NCI-H526 treated with DMSO at 0.1 percent for 48 hours (cell line): ENCODE measurements around the gene ELL2.
"Not testable (repeated sequence)": the region's sequence is repeated elsewhere in the genome, so short reads cannot be mapped to it uniquely, and the experiment has no call there.

Source experiments
- DNase-seq: peaks from one replicate; lab custom pipeline; 2025; lab: John Stamatoyannopoulos, UW

ELL2 gene

DNA sequence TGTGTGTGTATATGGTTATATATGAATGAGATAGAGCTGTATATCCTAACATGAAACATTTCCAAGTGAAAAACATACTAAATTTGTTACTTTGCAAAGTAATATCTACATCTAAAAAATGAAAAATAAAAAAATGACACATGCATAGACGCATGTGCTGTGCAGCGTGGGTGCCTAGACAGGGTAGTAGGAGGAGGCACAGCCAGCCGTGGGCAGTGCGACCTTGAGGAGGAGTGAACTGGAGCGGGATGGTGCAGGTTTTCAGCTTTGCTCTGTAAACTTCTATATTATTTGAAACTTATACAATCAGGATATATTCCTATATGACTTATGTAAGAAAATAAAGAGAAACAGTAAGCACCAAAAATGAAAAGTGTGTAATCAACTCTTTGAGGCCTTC lies 124.2 kb downstream of the ELL2 start:
- no peak for DNase-seq

GRCh38 chr5:95836971-95837370 lies 124.7 kb downstream of the ELL2 start:
- not testable (repeated sequence) for DNase-seq

- DNase-seq: no peak
These were observed 125.1 kb downstream of the ELL2 start for GRCh38 chr5:95836544-95836943.

GRCh38 chr5:95835682-95836385 lies 125.8 kb downstream of the ELL2 start:
- no peak for DNase-seq
